Measurements from ENCODE around the gene ZBTB39. TPM values are rescaled to one million over a fixed set of nuclear protein-coding genes. Genes with fewer than 3 reads are reported as not detected.

ZBTB39 gene
- total and polyA plus RNA-seq, 2 of the 8 experiments (the other 6 are each of a cell fraction or from before 2014, with no cell fraction given): 19.3 to 25.0 TPM

DNA sequence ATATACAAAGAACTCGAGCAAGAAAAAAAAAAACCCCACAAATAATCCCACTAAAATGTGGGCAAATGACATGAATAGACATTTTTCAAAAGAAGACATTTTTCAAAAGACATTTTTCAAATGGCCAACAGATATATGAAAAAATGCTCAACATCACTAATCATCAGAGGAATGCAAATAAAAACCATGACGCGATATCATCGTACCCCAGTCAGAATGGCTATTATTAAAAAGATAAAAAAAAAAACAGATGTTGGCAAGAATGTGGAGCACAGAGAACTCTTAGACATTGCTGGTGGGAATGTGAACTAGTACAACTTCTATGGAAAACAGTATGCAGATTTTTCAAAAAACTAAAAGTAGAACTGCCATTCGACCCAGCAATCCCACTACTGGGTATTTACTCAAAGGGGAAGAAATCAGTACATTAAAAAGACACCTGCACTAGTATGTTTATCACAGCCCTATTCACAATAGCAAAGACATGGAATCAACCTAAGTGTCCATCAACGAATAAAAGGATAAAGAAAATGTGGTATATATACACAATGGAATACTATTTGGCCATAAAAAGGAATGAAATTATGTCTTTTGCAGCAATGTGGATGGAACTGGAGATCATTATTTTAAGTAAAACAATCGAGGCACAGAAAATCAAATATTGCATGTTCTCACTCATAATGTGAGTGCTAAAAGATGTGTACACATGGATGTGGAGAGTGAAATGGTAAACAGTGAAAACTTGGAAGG, 16.3 kb downstream of the ZBTB39 start (continued):
- no peak for TF ChIP-seq PHF8 (conservative IDR thresholded peaks at IDR 0.05; ENCODE audit: low read depth, low read length)
- no peak for TF ChIP-seq CREB1 (IDR thresholded peaks at IDR 0.05)
- TF ChIP-seq CHD1 (IDR thresholded peaks at IDR 0.05; ENCODE audit: low read depth, low read length): no peak
- TF ChIP-seq SAP30 (IDR thresholded peaks at IDR 0.05; ENCODE audit: insufficient read depth, insufficient replicate concordance, low read length): no peak

All from H1 (cell line).